GM18520 (cell line): ENCODE measurements around the gene STIP1.
"Not testable (repeated sequence)": the region's sequence is repeated elsewhere in the genome, so short reads cannot be mapped to it uniquely, and the experiment has no call there.

ENCODE experiments used
- ATAC-seq: cut with Tn5 transposase; IDR thresholded peaks from one replicate; pipeline ENCODE4 v1.9.1; 2021; ENCODE audit not compliant: unreplicated experiment

Gene STIP1

DNA sequence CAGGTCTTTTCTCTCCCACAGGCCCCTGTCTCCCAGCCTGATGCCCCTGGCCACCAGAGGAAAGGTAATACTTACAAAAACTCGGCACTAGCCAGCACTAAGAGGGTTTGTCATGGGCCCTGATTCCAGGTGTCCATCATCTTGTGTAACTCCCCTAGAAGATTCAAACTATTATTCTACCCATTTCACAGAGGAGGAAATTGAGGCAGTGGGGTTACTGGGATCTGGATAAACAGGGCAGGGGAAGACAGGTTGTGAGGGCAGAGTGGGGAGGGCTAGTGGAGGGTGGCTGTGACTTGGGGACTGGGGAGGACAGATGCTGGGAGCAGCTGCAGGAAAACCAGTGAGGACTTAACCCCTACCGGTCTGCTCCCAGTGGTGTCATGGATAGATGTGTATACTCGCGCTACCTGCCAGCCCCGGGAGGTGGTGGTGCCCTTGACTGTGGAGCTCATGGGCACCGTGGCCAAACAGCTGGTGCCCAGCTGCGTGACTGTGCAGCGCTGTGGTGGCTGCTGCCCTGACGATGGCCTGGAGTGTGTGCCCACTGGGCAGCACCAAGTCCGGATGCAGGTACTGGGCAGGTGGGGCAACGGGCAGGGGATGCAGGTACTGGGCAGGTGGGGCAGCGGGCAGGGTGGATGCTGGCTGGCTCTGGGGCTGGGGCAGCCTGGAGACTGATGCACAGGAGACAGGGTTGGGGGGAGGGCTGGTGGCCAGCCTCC lies 49.6 kb downstream of the STIP1 start:
- no peak for ATAC-seq

DNA sequence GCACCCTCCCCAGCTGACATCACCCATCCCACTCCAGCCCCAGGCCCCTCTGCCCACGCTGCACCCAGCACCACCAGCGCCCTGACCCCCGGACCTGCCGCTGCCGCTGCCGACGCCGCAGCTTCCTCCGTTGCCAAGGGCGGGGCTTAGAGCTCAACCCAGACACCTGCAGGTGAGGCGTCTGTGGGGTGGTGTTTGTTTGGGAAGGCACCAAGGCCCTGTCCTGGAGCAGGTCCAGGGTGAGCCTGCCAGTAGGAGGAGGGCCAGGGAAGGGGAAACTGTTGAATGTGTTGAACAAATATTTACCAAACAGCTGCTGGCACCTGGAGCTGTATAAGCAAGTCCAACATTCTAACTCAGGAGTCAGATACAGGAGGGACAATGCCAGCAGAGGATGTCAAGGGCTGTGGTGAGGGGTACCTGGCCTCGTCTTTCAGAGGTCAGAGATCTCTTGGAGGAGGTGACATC lies 51.5 kb downstream of the STIP1 start:
- ATAC-seq = no peak

DNA sequence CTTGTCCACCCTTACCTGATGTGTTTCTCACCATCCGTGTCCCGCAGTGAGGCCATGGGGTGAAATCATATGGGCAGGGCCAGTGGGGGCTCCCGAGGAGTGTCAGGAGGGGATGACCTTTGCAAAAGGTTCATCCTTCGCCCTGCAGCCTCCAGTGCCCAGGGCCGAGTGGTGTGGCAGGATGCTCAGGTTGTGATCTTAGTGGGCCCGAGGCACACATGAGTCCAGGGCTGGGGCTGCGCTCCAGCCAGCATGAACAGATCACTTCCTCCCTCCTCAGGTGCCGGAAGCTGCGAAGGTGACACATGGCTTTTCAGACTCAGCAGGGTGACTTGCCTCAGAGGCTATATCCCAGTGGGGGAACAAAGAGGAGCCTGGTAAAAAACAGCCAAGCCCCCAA lies 52.1 kb downstream of the STIP1 start:
- no peak for ATAC-seq

DNA sequence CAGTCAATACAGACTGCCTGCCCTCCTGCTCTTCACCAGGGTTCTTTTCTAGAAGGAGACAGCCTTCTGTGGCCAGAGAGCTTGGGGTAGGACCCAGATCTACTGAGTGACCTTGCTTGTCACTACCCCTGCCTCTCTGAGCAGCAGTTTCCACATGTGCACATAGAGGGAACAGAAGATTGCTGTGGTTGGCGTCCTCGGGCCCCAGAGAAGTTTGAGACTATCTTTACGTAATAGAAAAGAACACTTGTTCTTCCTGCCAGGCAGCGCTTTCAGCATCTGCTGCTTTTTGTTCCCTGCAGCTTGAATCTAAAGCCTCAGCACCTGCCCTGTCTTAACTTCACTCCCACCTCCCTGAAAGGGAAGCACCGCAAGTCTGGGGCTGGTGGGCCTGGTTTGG lies 53.0 kb downstream of the STIP1 start:
- ATAC-seq = no peak

DNA sequence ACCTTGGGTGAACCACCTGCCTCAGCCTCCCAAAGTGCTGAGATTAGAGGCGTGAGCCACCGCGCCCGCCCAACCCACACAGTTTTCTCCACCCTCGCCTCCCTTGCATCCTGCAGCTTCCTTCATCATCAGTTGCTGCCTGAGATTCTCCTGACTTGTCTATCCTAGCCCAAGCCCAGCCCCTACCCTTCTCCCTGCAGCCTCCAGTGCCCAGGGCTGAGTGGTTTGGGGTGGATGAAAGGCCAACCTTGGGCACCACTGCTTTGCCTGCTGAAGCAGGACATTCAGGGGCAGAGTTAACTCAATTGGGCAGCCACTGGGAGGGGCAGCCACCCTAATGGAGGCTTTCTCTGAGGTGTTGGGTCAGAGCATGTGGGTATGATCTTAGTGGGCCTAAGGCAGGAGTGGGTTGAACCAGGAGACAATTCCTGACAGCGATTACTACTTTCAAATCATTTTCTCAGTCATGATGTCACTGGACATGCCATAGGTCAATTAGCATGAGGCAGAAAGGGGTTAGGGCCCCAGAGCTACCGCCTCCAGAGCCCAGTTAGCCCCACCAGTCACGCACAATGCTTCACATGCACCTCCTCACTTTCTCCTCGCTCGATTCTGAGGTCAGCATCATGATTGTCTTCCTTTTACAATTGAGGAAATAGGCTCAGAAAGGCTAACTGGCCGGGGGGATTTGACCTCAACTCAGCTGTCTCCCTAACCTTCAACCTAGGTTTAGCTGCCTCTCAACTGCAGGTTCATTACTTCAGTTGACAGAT lies 53.9 kb downstream of the STIP1 start:
- no peak for ATAC-seq

DNA sequence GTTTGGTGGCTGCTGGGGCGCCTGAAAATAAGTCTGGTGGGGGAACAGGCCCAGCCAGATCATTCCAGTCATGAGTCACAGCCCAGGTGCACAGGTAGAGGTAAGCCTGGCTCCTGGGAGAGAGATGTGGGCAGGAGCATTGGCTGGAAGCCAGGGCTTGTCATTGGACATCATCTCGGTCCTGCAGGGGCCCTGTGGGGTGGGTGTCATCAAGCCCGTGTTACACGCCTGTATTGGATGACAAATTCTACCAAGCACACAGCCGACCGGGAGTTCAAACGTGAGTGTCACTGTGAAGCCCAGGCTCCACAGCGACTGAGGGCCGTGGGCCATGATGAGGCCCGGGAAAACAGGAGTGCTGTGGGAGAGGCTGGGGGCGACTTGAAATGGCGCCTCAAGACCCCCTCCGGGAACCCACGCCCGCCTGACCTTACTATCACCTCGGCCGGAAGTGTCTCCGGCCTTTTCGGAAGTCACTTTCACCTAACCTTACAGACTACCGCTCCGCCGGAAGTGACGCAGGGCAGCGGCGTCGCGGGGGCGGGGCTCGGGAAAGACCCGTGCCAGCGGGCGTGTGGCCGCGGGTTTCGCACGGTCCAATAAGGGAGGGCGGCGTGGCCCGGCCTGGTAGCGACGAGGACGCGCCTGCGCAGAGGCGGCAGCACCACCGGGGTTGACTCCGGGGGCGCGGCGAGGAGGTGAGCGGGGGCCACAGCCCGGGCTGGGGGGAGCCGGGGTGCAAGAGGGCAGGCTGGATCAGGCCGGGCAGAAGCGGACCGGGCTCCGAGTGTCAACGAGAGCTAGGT lies 54.7 kb downstream of the STIP1 start, which contains the start of gene FKBP2:
FKBP2 (plus strand) TSS at position 661 of the 806 bp plus-strand sequence. CDS start 1,293 bp downstream, outside the sequence.
- ATAC-seq = peak; percentile 55

DNA sequence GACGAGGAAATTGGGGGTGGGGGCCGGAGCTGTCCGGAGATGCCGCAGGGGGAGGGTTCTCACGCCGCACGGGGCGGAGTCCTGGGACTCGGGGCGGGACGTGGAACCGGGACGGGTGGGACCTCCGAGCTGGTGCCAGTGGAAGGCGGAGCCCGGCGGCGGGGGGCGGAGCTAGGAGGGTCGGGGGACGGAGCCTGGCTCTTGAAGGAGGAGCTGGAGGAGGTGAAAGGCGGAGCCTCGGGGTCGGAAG lies 55.2 kb downstream of the STIP1 start:
- ATAC-seq = peak; percentile 48

DNA sequence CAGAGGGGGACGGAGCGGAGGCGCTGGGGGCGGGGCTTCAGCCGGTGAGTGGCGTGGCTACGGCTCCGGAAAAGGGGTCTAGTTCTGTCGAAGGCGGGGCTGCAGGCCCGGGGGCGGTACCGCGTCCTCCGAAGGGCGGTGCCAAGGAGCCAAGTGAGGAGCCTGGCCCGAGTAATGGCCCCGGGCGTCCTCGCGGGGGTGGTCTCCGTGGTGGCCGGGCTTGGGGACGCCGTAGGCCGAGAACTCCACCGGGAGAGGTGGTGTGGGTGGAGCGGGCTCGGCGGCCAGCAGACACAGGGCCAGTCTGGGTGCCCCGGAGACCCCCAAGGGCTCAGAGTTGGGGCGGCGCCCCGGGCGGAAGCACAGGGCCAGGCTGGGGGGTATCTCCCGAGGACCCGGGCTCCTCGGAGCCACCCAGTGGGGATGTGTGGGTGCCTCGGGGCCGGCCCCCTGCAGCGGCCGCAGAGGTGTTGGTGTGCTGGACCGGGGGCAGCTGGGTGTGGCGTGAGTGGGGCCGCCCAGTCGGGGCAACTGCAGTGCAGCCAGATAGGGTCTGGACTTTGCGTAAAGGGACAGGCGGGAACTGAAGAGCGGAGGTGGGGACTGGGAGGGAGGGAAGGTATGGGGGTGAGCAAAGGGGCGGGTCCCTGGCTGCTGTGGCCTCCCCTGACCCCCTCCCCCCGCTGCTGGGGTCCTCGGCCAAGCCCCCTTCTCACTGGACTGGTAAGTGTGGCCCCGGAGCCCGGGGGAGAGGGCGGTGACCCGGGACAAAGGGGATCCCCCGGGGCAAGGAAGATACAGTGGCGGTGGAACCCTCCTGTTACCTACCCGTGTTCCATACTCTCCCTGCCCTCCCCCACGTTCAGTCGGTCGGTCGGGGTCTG lies 55.8 kb downstream of the STIP1 start:
- peak; percentile 5 for ATAC-seq

DNA sequence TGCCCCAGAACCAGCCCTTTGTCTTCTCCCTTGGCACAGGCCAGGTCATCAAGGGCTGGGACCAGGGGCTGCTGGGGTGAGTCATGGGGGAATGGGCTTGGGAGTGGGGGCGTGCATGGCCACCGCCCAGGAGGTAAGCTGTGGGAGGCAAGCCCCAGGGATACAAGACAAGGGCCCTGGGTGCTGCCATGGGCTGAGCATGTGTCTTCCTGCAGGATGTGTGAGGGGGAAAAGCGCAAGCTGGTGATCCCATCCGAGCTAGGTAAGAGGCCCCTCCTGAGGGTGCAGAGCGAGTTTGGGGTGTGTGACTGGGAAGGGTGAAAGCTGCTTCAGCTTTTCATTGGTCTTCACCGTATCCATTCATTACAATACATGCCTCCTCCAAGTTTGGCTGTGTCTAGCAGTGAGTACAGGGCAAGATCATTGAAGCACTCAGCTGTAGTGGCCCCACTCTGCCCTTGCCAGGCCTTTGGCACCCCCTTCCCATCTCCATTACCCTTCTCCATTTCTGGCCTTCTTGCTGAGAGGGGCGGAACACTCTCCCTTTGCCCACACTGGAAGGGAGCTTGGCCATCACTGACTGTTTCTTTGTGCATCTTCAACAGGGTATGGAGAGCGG lies 57.4 kb downstream of the STIP1 start:
- no peak for ATAC-seq

DNA sequence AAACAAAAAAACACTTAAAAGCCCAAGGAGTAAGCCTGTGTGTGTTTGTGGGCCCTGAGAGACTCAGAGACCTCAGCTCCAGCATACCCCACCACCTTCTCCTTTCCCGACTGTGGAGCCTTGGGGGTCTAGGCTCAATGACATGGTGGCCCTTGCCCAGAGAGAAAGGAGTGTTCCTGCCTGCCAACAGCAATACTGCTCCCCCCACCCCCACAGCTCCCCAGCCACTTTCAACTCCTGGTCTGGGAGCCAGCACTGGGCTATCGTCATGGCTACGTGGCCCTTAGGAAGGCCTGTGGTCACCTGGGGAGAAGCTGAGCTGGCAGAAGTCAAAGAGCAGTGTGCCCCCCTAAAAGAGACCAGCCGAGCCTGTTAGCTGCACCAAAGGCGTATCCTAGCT lies 58.1 kb downstream of the STIP1 start:
- ATAC-seq = no peak

DNA sequence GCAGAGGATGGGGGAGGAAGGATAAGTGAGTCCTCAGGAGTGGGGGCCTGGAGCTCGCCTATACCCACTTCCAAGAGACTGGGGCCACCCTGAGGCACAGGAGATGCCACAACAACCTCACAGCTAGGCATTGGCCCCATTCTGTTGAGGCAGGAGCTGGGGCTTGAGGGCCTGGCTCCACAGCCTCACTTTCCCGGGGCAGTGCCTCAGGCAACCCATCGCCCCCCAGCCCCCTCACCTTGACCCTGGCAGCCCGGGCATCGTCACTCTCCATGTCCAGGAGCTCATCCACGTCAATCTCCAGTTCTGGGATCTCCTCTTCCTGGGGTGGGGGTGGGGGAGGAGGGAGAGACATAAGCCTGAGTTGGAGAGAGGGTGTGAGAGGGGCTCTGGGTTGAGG lies 59.0 kb downstream of the STIP1 start:
- ATAC-seq = no peak

DNA sequence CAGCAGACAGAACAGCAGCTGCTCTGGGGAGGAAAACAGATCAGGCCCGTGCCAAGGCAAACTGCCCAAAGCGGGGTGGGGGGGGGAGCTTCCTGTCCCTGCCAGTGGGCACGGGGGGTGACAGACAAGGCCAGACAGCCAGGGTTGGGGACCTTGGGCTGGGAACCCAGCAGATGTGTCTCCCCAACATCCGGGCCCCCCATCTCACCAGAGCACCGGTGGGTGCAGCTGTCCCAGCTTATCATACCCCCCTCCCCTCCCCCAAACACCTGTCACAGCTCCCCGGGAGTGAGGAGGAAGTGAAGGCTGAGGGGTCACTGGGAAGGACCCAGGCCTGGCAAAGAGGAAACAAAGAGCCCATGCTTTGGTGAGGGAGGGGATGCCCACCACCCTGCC lies 59.4 kb downstream of the STIP1 start:
- no peak for ATAC-seq

DNA sequence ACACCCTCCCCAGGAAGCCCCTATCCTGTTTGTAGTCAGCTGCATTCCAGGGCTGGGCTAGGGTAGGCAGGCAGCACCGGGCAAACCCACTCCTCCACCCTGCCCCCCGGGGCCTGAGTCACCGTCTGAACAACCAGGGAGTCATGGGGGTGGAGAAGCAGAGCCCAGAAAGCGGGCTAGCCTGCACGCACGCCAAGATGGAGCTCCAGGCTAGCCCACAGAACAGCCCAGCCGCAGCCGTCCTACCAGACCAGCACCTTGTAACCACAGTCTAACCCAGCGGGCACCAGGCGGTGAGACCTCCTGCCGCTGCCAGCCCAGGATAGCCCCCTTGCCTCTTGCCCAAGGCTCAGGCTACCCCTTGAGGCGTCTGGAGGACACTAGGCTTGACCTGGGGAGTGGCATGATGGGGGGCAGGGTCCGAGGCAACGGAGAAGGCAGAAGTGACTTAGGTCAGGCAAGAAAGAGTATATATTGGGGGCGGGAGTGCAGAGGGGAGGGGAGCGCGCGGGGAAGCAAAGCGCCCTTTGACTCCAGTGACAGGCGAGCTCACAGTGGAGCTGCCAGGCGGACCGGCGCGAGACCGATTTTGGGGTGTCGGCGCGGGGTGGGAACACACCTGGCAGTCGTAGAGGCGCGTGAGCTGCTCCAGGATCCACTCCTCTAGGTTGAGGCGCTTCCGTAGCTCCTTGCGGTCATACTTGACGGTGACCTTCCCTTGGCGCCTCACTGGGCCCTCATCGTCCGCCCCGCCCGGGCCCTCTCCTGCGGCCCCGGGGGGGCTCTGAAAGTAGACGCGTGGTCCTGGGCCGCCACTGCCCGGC lies 60.0 kb downstream of the STIP1 start:
- no peak for ATAC-seq

DNA sequence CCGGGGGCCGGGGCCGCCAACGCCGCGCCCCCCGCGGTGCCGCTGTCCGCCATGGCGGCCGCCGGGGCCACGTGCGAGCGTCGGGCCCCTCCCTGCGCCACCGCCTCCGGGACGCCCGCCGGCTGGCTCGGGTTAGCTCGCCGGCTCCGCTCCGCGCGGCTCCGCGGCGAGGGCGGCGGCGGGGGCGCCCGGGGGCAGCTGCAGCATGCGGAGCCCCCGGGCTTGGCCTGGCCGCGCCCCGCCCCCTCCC lies 60.6 kb downstream of the STIP1 start:
- not testable (repeated sequence) for ATAC-seq

DNA sequence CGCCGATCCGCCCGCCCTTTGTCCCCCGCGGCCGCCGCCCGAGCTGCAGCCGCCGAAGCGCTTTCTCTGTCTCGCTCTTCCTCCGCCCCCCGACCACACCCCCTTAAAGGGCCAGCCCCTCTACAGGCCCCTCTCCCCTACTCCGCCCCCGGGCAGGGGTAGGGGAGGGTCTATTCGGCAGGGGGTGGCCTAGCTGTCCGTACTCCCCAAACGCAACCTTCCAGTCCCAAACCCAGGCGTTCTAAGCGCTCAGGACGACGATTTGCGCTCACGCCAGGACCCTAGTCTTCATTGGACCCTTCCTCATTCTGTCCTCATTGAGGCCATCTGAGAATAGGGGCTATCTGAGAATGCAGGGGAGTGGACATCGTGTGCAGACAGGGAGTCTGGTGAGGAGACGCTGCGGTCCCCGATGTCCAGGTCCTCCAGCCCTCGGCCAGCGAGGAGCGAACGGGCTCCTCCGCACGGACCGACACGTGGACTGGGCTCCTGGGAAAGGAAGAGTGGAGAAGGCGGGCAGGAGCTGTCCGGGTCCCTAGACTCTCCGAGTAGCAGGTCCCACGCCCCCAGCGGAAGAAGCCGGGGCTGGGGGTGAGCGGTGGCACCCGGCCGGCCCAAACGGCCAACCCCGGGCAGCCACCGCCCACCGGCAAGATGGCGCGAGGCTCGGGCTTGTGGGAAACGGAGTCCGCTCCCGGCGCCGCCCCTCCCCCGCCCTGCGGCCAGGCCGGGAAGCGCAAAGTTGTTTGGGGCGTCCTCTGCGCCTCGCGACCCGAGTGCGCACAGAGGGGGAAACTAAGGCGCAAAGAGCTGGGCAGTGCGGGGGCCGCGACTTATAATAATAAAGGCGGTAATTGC lies 61.1 kb downstream of the STIP1 start, which contains the start of gene PPP1R14B:
PPP1R14B (minus strand) TSS at position 73 of the 858 bp plus-strand sequence. CDS start 270 bp downstream, outside the sequence.
- no peak for ATAC-seq

DNA sequence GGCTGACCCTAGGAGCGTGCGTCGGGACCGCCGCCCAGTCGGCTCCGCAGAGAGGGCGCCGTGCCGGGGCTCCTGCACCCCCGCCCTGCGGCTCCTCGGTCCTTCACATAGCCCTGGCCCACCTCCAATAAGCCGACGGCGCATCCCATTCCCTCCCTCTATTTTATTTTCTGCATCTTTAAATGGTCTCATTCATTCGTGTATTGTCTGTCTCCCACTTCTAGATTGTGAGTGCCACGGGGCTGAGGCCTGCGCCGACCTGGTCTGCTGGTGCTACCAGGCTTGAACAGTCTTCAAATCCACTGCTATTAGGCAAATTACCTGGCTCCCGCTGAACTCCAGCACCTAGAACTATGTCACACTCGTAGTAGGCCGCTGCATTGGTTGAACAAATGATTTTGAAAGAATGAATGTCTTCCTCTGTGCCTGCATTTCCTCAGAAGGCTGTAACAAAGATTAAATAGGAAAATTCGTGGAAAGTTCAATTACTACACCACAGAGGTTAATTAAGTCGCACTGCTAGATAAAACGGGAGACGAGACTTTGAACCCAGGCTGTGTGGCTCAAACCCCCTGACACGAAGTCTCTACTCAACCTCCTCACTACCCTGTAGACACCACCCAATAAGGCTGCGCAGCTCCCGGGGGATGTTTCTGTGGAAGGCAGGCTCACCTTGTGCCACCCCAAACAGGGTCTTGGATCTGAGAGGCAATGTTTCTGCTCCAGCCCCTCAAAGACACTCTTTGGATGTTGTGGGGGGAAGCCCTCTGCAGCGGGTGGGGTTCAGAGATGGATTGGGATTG lies 62.0 kb downstream of the STIP1 start:
- ATAC-seq = no peak

DNA sequence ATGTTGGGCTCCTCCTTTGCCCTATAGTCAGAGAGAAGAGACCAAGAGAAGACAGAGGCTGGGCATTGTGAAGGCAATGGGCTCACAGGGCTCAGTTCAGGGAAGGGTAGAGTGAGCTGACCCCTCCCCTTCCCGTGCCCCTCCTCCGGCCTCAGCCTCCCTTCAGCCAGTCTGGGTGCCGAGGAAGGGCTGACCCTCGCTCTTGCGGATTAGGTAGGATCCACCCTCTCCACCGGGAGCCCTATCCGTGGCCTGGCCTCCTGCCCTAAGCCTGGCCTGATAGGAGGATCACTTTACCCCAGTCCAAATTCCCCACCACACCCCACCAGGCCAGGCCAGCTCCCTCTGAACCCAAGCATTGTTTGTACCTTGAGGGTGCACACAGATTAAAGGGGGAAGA lies 62.6 kb downstream of the STIP1 start:
- ATAC-seq = no peak

DNA sequence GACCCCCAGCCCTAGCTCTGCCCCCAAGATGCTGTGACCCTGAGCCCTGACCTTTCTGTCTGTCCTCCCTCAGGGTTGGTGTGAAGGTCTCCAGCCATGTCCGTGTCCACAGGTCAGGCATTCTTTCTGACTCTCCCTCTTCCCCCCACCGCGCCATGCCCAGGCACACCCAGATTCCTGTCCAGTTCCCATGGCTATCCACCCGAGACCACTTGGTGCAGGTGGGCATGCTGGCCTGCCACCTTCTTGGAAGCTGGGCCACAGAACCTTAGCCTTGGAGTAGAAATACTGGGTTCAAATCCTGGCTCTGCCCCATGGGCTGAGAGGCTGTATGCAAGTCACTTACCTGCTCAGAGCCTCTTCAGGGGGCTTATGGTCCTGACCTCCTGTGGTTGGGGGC lies 63.1 kb downstream of the STIP1 start:
- no peak for ATAC-seq
